Activated T-cell treated with anti-CD3 and anti-CD28 coated beads, Interleukin-2, amount 50 U/mL, for 72 hours (primary cell): ENCODE results near the gene PPP6R1. TPM values are rescaled to one million over a fixed set of nuclear protein-coding genes. Genes with fewer than 3 reads are reported as not detected.

ENCODE experiments used
- total RNA-seq, 2 donors: library from RNA; stranded (reverse); gene quantifications; one replicate each; pipeline ENCODE4 v1.2.3, GENCODE V29; 2022

PPP6R1 gene
- total RNA-seq, 2 donors from 2014 or later: 177 to 202 TPM

Other genes with a start within 250 kb of the PPP6R1 start
- gene GP6, start 220.8 kb downstream of the PPP6R1 start, total RNA-seq: under 1 TPM; 0.24 to 0.39 TPM
- 10 to 100 TPM; 11.5 to 13.8 TPM for gene RDH13, start 195.9 kb downstream of the PPP6R1 start, total RNA-seq
- 1 to 10 TPM; 3.8 to 5.3 TPM for gene EPS8L1, start 183.1 kb downstream of the PPP6R1 start, total RNA-seq
- 10 to 100 TPM; 65.7 to 71.6 TPM for gene PPP1R12C, start 141.4 kb downstream of the PPP6R1 start, total RNA-seq
- gene TNNT1, start 109.8 kb downstream of the PPP6R1 start, total RNA-seq: 1 to 10 TPM in 1 of 2 donors, under 1 TPM in 1; 0.49 to 1.3 TPM
- gene TNNI3, start 101.3 kb downstream of the PPP6R1 start, total RNA-seq: under 1 TPM in 1 of 2 donors, not detected in 1; 0.91 TPM
- under 1 TPM; 0.46 TPM for gene DNAAF3, start 92.4 kb downstream of the PPP6R1 start, total RNA-seq
- 1 to 10 TPM in 1 of 2 donors, under 1 TPM in 1; 0.44 to 1.9 TPM for gene SYT5, start 78.7 kb downstream of the PPP6R1 start, total RNA-seq
- gene PTPRH, start 49.5 kb downstream of the PPP6R1 start, total RNA-seq: not detected
- 10 to 100 TPM in 1 of 2 donors, 1 to 10 TPM in 1; 8.5 to 12.8 TPM for gene TMEM86B, start 30.3 kb downstream of the PPP6R1 start, total RNA-seq
- gene HSPBP1, start 21.1 kb upstream of the PPP6R1 start, total RNA-seq: 10 to 100 TPM; 23.9 to 31.1 TPM
- gene BRSK1, start 25.0 kb upstream of the PPP6R1 start, total RNA-seq: 10 to 100 TPM; 13.0 to 19.6 TPM
- gene TMEM150B, start 66.3 kb upstream of the PPP6R1 start, total RNA-seq: not detected
- gene KMT5C, start 80.9 kb upstream of the PPP6R1 start, total RNA-seq: 10 to 100 TPM; 29.2 to 31.3 TPM
- gene COX6B2, start 95.7 kb upstream of the PPP6R1 start, total RNA-seq: 1 to 10 TPM; 3.1 to 7.4 TPM
- under 1 TPM in 1 of 2 donors, not detected in 1; 0.07 TPM for gene GARIN5B, start 104.2 kb upstream of the PPP6R1 start, total RNA-seq
- gene IL11, start 111.4 kb upstream of the PPP6R1 start, total RNA-seq: 1 to 10 TPM; 4.0 to 5.4 TPM
- gene TMEM190, start 117.8 kb upstream of the PPP6R1 start, total RNA-seq: not detected
- gene TMEM238, start 125.3 kb upstream of the PPP6R1 start, total RNA-seq: 10 to 100 TPM in 1 of 2 donors, 1 to 10 TPM in 1; 7.5 to 11.7 TPM
- 1,000 to 10,000 TPM; 3,217 to 3,413 TPM for gene RPL28, start 126.9 kb upstream of the PPP6R1 start, total RNA-seq
- gene UBE2S, start 148.8 kb upstream of the PPP6R1 start, total RNA-seq: 100 to 1,000 TPM; 192 to 223 TPM
- gene SHISA7, start 184.3 kb upstream of the PPP6R1 start, total RNA-seq: under 1 TPM in 1 of 2 donors, not detected in 1; 0.17 TPM
- 10 to 100 TPM; 19.5 to 20.3 TPM for gene ISOC2, start 202.6 kb upstream of the PPP6R1 start, total RNA-seq
- gene C19orf85, start 205.7 kb upstream of the PPP6R1 start, total RNA-seq: not detected
- 1 to 10 TPM; 7.9 to 9.0 TPM for gene ZNF628, start 217.6 kb upstream of the PPP6R1 start, total RNA-seq
- 10 to 100 TPM; 19.2 to 20.5 TPM for gene NAT14, start 226.2 kb upstream of the PPP6R1 start, total RNA-seq
- gene SSC5D, start 229.4 kb upstream of the PPP6R1 start, total RNA-seq: 1 to 10 TPM; 1.2 to 1.7 TPM